T1000 (cell line): ENCODE results near the gene BBIP1.
"Not testable (repeated sequence)": the region's sequence is repeated elsewhere in the genome, so short reads cannot be mapped to it uniquely, and the experiment has no call there.

Experiments
- DNase-seq: peaks from one replicate; lab custom pipeline; 2025; ENCODE audit warnings: mixed read lengths; lab: John Stamatoyannopoulos, UW

The BBIP1 gene

DNA sequence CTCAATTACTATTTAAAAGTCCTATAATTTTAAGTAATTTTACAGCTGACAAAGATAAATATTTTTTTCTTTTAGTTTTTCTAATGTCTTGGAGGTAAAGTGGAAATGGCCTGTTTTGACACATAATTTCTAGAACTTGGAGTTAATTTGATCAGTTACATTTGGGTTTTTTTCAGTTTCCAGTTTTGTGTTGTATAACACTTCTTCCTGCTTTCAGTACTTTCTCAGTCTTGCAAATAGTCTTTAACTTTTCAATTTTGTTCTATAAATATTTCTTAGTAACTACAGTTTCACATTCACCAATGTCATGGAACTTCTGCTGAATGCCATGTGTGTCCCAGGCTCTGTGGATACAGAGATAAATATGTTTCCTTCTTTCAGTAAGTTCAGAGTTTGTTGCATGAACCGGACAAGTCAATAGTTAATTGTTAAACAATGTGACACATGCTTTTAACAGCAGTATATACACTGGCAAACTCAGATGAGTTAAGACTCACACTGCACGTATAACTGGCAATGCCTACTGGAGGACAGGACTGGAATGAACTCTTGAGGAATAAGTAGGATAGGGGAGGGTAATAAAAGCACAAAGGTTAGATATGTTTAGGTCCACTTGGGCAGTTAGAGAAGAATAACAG, 5.0 kb upstream of the BBIP1 start:
- DNase-seq: no peak

DNA sequence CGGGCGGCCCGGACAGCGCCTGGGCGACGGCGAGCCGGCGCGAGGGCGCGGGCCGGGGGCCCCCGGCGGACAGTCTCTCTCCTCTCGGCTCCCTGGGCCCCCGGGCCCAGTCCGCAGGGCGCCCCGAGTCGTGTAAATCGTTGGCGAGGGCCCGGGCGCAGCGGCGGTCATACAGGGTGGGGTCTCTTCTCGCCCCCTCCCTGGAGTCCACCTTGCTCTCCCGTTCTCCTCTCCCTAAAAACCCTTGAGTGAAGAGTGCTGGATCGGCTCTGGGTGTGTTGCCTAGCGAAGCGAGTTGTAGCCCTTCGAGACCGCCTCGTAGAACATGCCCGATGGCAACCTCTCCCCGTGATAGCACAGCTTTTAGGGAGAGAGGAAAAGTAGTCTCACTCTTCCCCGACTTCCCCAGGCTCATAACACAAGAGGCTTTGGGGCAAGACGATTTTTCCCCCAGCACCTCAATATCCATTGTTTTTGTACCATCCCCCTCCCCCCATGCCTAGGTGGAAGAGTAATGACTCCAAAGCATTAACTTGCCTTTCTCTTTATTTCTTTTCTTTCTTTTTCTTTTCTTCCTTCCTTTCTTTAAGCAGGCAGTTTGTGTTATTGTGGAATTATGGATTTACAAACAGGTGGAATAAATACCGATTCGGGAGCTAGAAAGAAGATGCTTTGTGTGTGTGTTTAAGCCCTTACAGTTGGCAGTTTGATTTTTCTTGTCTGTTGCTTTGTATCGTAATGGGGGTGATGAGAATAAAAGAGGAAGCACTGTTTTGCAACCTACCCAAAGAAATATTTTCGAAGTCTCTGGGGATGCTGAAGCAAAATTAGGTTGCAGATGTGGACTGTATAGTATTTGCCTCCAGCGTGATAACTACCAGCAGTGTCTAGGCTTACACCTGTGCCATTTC, 1.2 kb upstream of the BBIP1 start:
- DNase-seq: no peak

DNA sequence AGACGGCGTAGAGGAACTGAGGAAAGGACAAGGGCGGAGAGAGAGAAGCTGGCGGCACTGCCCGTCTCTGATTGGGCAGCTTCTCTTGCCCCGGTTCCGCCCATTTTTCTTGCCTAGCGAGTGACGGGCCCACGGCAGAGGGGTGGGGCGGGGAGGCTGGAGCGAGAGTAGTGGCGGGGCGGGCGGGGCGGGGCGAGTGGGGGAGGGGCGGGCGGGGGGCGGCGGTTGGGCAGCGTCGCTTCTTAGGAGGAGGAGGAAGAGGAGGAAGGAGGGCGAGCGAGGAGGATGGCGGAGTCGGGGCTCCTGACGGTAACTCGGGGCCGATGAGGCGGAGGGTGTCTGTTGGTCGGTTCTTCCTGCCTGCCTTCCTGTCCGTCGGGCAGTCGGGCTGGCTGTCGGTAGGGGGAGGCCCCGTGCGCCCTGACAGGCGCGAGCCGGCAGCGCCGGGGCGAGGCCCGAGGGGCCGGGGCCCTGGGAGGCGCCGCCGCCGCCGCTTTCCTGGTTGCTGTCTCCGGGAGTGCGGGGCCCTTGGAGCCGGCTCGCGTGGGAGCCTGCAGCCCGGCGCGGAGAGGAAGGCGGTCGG, 460 bp upstream of the BBIP1 start, which contains the start of gene SHOC2:
TSS of gene SHOC2 (plus strand) at position 256 of the 583 bp plus-strand sequence. CDS start 44,755 bp downstream, outside the sequence.
- no peak for DNase-seq

DNA sequence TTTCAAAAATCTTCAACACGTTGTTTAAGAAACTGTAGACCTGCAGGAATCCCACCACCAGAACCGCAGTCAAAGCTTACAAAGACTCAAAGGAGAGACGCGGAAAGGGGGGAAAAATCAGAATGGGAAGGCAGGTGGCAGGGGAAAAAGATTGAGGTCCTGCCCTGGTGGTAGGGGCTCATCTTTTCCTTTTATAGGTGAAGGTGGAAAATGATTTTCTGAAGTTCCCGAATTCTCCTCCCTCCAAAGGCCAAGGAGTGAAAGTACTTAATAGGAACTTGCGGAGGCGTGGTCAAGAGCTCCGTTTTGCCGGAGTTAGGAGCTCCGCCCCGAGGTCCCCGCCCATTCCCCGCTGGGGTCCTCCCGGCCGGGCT, 724 bp downstream of the BBIP1 start:
- no peak for DNase-seq

DNA sequence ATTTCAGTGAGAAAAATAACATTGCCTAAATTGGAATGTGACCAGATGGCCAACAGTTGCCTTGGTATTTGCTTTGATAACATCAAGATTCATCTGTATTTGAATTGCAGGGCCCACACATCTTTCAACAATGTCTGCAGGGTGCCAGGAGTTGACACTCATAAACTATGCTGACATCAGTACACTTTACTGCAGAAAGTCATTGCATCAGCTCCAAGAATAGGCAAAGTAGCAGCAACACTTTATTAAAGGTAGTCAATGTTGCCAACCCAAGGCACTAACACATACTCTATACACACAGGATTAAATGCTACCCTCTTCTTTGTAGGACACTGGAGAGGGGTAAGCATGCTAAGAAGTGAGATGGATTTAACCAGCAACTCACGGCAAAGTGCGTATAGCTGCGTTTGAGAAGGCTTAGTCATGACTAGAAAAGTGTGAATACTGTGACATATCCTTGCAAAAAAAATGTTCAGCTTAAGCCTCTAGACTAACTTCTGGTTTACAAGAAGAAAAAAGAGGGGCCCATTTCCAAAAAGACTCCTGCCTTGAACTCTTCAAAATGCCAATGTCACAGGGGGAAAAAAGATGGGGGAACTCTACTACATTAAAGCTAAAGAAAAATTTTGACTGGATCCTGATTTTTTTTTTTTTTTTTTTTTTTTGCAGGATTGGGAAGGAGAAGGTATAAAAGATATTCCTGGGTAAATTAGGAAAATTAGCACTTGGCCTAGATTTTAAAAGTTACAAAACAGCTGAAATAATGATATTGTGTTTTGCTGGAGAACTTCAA, 2.2 kb downstream of the BBIP1 start:
- no peak for DNase-seq

DNA sequence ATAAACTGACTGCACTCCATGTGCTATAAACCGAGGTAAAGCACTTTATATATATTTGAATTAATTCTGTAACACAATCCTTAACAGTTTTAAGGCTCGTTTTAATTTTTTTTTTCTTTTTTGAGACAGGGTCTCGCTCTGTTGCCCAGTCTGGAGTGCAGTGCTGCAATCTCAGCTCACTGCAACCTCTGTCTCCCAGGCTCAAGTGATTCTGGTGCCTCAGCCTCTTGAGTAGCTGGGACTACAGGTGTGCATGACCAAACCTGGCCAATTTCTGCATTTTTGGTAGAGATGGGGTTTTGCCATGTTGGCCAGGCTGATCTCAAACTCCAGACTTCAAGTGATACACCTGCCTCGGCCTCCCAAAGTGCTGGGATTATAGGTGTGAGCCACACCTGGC, 3.4 kb downstream of the BBIP1 start:
- DNase-seq: not testable (repeated sequence)

DNA sequence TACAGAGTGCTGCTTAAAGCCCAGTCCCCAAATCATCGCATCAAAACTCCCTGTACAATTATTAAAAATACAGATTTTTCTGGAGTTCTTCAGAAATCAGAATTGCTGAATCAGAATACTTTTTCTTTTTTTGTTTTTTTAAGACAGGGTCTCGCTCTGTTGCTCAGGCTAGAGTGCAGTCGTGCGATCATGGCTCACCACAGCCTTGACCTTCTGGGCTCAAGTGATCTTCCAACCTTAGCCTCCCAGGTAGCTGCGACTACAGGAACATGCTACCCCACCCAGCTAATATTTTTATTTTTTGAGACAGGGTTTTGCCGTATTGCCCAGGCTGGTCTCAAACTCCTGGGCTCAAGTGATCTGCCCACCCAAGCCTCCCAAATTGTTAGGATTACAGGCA, 3.9 kb downstream of the BBIP1 start:
- no peak for DNase-seq

DNA sequence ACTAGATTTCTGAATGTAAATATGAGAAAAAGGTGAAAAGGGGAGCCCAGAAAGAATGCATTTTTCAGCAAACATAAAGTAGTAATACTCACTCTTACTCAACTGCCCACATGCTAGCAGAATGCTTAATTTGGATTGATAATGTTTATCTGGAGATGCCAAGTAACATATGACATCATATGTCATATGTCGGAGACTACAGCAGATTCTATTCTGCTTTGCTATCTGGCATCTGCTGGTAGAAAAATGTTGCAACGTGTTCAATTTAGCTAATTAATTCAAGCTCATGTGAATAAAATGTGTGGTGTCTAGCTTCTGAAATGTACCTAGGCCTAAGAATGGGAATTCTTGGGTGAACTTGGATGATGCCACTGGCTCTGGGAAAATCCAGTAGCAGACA, 4.5 kb downstream of the BBIP1 start:
- no peak for DNase-seq

DNA sequence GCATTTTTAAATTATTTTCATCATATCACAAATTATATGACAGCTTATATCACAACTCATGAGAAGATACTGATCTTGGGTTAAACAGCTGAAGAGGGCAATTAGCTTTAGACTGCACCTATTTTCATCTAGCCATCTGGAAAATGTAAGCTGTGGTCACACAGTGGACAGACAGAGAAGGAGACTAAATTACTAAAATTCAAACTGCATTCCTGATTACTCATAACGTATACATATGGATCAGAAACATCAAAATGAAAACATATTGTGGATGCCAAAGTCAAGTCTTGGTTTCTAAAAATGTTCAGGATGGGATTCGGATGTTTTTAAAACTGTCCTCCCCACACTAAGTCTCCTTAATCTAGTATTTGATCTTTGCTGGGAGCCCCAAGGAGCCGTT, 6.6 kb downstream of the BBIP1 start:
- DNase-seq: no peak

DNA sequence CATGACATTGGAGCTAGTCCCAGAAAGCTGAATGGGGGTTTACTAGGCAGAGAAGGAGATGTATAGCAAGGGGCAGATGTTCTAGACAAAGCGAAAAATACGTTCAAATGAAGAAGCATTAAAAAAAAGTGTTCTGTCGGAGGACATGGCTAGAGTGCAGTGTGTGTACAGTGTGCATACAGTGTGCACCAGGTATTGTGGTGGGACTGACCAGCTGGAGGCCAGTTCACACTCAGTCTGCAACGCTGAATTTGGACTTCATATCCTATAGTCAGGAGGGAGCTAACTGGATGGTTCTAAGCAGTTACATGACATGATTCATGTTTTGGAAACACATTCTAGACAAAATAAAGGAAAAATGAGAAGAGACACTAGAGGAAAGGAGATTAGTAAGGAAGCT, 8.8 kb downstream of the BBIP1 start:
- DNase-seq: no peak

DNA sequence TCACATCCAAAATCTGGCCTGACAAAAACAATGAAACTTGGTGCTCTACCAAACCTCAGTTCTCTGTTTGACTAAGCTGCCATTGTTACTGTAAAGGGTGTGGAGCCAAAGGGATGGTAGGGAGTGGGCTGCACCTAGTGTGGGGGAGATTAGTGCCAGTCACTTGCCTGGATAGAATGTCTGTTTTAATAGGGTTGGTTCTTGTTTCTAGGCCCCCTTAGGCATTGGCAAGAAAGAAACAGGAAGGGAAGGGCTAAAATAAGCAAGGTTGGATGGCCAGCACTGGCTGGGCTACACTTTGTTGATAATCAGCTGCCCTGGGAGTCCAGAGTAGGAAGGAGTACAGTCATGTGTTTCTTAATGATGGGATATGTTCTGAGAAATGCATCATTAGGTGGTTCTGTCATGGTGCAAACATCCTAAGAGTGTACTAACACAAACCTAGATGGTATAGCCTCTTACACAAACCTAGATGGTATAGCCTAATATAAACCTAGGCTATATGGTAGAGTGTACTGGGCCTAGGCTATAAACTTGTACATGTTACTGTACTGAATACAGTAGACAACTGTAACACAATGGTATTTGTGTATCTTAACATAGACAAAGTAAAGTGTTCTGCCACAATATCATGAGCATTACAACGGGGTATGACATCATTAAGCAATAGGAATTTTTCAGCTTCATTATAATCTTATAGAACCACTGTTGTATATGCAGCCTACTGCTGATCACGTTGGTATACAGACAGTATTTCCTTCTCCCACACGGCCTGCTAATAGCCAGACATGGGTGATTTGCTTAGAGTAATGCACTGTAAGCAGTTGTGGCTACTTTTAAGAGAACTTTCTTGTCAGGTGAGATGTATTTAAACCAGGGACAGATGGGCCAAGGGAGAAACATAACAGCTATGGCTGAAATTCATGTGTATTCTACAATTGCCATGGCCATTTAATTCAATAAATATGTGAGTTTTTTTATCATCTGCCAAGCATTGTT, 15.4 kb downstream of the BBIP1 start:
- DNase-seq: no peak

DNA sequence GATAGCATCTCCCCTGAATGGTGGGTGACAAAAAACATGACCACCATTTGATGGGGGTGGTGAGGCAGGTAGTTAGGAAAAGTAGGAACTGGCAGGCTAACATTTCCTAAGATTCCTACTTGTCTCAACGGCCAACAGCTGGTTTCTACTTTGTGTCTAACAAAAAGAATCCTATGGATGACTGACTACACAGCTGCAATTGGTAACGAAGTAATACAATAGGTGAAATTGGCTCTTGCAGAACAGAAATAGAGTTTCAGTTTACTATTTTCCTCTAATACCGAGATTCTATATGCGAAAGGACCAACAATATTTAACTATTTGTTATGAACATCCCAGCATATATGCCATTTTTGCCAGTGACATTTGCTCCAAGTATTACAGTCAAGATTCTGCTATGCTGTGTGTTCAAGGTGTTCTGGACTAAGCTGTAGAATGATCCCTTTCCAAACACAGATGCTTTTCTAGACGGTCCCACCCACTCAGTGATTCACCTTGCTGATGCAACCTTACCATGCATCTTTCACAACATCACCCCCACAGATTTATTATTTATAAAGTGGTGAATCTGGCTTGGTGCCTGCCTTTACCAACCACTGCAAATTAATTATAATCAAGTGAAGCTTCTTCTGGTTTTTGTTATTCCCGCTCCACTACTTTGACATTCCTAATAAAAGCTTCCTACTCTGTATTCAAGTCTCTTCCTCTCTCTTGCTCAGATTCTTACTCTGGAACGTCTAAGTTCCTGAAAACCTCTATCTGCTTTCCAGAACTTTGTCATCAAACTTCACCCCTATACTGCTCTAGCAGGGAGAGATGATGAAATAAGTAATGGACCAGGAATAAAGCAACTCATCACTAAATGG, 16.8 kb downstream of the BBIP1 start:
- no peak for DNase-seq

DNA sequence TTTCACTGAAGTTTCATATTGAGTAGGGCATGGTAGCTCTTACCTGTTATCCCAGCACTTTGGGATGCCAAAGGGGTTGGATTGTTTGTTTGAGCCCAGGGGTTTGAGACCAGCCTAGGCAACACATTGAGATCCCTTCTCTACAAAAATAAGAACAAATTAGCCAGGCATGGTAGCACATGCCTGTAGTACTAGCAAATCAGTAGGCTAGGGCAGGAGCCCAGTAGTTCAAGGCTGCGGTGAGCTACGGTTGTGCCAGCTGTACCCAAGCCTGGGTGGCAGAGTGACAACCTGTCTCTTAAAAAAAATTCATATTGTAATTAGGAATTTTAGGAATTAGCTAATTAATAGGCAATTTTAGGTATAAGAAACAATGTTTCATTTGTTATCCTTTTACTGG, 18.0 kb downstream of the BBIP1 start:
- no peak for DNase-seq

DNA sequence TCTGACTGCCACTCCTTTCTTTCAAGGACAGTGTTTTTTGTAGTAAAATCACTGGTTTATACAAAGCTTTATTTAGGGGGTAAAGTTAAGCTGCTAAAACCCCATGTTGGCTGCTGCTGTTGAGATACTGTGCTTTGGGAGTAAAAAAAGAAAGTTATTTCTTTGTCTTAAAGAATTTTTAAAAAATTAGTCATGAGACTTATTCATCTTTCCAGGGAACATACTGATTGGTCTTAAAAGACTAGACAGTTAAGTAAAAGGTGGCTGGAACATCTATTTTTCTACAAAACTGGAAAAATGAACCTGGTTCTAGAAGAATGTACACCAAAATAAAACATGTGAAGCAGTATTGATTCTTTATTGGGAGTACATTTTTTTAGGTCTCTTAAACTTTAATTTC, 20.6 kb downstream of the BBIP1 start:
- DNase-seq: no peak

DNA sequence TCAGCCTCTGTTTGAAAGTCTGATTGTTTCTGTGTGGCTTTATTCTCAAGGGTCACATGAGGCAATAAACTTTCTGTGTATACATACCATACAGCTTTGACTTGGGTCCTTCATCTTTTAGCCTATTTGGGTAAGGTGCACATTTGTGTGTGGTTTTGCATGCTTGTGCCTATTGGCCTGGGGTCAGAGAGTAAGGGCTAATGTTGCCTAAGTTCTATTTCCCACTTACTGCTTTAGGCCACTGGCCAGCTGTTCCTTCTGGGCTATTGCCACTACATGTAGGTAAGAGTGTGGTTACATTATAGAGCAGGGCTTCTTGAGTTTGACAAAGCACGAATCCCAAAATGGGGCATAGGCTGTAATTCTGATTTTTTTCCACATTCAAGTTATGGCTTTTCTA, 21.8 kb downstream of the BBIP1 start:
- no peak for DNase-seq

DNA sequence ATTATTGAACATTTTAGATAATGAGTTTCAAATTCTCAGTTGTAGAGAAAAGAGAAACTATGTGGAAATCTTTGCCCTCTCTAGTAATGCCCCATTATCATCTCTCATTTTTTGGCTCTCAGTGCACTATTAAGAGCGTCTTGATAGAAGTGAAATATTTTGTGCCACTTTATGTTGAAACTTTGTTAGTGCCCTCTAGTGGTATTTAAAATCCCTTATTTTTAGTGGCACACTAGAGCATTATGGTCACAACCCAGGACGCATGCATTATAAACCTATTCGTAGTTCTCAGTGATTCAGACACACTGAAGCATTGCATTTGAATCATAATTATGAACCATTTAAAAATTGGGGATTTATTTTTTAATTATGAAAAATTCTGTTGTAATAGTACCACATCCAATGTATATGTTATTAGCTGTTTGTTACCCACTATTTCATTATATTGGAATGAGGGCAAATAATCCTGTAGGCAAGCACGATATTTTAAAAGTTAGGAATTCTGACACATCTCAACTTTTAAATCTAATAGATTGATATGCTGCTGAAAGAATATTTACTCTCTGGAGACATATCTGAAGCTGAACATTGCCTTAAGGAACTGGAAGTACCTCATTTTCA, 25.3 kb downstream of the BBIP1 start:
- no peak for DNase-seq

DNA sequence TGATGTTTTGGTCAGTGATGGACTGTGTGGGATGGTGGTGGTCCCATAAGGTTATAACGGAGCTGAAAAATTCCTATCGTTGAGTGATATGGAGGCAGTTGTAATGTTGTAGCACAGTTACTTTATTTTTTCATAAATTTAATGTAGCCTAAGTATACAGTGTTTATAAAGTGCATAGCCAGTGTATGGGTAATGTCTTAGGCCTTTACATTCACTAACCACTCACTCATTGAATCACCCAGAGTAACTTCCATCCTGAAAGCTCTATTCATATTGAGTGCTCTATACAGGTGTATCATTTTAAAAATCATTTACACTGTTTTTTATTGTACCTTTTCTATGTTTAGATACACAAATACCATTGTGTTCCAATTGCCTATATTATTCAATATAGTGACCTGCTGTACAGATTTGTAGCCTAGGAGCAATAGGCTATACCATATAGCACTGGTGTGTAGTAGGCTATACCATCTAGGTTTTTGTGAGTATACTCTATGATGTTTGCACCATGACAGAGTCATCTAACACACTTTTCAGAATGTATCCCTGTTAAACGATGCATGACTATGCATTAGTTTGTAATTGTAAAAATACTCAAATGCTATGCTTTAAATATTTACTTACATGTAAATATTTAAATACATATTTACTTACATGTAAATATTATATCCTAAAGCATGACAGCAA, 26.2 kb downstream of the BBIP1 start:
- no peak for DNase-seq

DNA sequence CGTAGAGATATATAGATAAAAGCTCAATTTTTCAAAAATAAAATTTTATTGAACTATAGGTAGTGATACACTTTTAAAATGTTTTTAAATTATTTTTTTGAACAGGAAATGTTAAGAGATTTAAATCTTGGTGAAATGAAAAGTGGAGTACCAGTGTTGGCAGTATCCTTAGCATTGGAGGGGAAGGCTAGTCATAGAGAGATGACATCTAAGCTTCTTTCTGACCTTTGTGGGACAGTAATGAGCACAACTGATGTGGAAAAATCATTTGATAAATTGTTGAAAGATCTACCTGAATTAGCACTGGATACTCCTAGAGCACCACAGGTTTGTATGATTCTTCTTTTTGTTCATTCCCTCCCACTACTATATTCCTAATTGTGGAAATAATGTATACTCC, 31.4 kb downstream of the BBIP1 start:
- no peak for DNase-seq
